GM20431 (cell line): ENCODE measurements around the gene GPC5.
"Not testable (repeated sequence)": the region's sequence is repeated elsewhere in the genome, so short reads cannot be mapped to it uniquely, and the experiment has no call there.

Experiments
- in situ Hi-C: fragments of 300-500 bp; cut with MseI, MboI; formaldehyde crosslinking; loops from one replicate; pipeline ENCODE4 v1.15.0; 2020; ENCODE audit warnings: low sequenced_read_pairs; ENCODE audit not compliant: unreplicated experiment

GPC5 gene

DNA sequence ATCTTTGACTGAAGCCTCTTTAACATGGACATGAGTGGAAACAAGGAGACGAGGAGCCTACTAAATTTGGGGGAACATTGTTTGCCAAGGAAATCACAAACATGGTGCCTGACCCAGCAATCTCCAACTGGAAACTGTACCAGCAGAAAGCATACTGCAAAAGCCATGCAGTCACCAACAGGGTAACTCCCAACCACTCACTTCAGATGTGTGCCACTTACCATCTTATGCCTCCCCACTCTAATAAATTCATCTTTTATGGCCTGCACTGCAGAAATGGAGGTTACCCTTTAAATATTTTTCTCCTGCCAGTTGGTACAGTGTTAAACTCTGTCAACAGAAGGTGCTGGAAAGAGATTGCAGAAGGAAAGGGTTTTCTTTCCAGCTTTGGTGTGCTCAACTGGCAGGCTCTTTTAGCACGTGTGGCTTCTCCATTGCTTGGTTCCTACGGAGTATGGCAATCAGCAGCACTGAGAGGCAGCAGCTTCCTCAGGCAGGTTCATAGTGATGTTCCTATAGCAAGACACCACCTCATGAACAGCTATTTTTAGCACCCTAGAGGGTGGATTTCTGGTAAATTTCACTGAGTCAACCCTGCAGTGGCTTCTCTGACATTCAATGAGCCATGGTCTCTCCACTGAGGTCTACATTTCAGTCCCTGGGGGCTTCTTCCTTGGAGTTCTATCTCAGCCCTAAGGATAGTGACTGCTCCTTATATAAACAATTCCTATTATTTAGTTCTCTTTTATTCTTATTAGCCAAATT, 29.6 kb upstream of the GPC5 start:
- in situ Hi-C loops = no loop called here

DNA sequence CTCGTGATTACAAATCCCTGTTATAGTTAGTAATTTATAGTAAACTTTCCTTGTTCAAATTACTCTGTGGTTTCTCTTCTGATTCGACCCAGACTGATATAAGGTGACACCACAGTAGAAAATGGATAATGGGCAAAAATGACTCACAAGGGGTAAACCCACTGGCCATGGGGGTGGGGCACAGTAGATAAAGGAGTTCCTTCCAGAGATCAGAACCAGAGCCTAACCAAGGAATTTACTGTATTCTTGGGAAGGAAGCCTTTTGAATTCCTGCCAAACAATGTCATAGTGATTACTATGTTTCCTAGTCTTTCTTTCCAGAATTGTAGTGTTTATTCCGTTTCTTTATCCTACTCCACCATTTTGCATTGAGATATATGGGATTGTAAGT, 29.0 kb upstream of the GPC5 start:
- in situ Hi-C loops = no loop called here

DNA sequence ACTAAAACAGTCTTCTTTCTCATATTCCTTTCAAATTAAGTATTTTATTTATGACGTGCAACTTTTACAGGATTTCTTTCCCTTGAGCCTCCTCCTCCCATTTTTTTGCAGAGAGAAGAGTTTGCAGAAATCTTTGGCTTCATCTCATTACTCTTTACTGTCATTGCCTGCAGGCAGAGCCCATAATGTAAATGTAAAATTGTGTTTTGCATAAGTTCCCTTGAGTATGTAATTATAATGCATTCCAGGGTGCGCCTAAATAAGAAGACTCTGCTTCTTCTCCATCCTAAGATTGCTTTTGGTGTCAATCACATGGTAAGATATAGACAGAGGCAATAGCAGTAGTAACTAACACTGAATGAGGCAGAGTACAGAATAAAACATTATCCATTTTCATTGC, 27.9 kb upstream of the GPC5 start:
- in situ Hi-C loops = no loop called here

DNA sequence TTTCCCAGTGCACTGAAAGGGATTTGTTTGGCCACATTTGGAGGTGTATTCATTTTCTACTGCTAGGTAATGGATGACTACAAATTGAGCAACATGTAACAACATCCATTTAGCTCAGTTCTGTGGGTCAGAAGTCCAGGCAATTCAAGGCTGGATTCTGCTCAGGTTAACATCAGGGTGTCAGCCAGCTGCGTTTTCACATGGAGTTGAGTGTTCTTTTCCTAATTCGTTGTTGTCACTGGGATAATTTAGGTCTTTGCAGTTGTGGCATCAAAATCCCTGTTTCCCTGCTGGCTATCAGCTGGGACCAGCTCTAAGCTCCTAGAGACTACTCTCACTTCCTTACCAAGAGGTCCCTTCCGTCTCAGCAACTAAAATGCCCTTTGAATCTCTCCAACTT, 25.5 kb upstream of the GPC5 start:
- in situ Hi-C loops = no loop called here

DNA sequence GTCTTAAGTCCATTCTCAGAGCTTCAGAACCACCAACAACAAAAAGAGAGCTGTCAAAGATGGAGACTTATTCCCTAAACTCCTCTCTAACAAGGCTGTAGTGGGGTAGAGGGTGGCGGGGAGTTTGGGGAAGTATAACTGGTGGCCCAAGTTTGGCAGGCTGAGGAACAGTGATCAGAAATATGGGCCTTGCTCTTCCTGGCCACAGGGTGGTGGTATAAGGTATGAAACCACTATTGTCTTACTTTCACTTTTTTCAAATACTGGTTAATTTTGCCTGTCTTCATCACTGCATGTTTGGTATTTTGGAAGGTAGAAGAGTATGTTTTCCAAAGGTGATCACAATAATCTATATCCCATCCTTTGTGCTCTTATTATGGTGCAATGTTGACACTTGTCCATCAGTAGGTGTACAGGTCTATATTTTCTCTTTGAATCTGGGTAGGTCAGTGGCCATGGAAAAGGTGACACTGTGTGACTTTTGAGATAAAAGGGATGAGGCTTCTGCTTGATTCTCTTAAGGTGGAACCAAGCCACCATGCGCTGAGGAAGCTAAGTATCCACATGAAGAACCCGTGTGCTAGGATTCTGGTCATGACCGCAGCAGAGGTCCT, 23.2 kb upstream of the GPC5 start:
- in situ Hi-C loops = no loop called here

DNA sequence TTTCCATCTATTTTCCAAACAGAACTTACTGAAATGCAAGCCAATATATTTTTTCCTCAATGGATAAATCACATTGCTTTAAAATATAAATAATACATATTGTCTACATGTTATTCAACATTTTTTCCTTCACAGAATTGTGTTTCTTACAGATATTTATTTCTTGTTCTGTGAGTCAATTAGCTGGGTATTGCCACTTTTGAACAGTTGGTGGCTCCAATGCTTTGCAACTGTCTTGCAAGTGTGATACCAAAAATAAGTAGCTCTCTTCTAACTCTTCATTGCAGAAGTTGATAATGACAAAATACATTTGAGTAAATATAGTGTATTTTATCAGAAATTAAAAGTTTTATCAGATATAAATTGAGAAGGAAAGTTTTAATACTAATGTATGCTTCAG, 17.1 kb upstream of the GPC5 start:
- in situ Hi-C loops = no loop called here

DNA sequence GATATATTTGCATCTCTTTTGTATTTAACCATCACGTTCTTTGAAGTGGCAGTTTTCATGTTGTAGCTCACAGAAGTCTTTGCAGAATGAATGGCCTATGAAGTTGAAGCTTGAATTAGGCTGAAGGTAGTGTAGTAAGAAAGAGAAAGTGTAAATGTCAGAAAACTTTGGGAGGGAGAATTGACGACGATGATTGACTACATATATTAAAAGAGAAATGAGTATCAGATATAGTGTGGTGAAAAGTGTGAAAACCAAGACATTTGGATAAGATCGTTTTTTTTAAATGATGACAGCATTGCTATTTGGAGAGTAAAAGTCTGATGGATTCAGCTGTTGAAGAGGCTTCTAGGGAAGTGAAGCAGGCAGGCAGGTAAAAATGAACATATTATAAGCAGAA, 14.6 kb upstream of the GPC5 start:
- in situ Hi-C loops = no loop called here

DNA sequence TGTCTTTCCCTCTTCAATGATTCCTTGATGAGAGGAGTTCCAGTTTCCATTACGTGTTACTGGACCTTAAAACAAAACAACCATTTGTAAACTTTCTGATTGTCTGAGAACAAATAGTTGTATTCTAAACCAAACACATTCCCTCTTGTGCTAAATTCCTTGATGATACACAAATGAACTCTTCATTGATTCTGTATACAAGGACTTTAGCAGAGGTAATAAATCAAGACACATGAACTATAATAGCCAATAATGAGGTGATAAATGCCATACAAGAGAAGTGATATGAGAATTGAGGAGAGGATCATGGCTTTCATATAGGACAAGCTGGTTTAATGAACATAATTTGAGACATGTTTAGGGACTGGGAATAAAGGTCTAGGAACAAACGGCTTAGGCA, 13.5 kb upstream of the GPC5 start:
- in situ Hi-C loops = no loop called here

DNA sequence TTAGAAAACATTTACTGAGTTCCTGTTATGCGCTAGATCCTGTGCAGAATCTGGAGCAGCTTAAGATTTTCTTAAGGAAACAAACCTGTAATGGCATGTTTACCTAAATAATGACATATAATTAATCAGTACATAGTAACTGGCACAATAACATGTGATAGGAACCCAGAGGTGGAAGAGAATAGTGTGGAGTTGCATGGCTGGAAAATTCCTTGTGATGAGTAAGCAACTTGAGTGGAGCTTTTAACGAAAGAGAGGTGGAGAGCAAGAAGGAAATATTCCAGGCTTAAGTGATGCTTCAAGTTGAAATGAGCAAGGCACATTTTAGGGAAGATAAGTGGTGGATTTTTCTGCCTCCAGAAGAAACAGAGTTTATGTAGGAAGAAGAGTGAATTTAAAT, 9.2 kb upstream of the GPC5 start:
- in situ Hi-C loops = no loop called here

DNA sequence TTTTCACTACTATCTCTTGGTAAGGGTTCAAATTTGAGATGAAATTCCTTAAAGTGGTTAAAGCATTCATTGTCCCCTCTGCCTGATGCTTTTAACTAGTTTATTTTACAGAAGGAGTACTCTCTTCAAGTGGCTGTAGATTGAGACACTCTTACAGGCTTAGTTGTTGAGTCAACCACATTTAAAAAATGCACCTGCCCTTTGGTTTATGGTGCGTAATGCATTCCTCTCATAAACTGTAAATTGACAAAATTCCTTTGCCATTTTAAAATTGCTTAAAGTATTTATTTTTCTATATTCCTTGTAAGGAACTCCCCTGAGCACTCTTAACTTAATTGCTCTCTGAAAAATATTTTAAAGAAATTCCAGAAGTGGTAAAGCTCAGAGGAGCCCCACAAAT, 826 bp upstream of the GPC5 start:
- in situ Hi-C loops = no loop called here

DNA sequence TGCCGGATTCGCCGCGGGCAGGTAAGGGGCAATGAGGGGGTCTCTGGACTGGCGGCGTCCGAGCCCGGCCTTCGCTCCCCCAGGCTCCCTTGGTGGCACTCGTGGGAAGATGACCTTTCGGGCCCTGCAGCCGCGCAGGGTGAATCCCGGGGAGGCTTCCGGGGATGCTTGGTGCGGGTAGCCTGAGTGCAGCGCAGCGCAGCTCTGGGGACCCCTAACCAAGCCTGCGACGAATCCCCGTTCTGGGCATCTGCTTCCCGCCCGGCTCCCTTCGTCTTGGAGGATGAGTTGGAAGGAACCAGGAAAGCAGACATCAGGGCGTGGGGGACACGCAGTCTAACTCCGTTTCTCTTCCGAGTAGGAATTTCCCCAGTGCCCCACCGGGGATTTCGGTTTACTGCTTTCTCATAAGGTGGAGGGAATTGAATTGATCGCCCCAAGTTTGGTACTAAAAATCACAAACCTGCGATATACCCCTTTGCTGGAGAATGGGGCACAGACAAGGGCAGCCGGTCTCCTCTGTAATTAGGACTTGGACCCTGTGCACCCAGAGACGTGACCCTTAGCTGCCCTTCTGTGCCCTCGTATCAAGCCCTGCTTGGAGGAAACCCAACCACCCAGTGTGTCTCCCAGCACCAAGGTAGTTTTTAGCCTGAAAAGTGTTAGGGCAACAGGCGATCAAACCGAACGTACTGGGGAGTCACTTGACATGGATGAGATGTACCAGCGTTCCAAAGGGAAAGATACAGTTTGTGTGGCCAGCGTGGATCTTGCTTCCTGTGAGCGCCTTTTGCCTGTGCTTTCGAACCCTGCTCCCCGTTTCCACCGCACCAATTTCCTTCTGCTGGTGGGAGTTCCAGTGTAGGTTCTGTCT, 1.0 kb downstream of the GPC5 start:
- in situ Hi-C loops = no loop called here

DNA sequence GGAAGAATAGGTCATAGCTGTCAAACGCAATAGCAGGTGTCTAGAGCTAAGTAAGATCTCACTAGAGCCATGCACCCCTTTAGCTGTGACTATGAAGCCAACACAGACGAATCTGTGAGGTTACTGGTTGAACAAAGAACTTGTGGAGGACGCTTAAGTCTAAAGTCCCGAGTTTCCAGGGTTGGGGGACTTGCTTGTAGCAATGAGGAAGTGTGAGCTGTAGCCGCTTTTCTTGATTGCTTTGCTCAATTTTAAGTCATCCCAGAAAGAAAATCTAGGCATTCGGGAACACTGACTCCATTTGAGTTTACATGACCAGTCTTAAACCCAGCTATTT, 1.6 kb downstream of the GPC5 start:
- in situ Hi-C loops = no loop called here

DNA sequence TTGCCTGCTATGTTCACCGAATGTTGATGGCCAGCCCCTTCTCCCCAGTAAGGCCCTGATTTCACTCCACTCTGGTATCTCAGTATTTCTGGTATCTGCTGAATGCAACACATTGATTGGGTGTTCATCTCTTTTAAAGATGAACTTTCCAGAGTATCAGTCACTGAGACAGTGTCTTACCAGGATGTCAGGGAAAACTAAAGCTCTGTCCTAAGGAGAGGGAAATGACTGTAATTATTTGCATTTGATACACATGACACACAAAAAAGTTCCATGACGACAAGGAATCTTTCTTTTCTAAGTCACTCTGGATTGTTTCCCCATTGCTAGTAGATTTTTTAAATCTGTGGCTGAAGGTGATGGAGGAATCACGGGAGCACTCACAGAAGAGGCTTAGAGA, 2.2 kb downstream of the GPC5 start:
- in situ Hi-C loops = no loop called here

DNA sequence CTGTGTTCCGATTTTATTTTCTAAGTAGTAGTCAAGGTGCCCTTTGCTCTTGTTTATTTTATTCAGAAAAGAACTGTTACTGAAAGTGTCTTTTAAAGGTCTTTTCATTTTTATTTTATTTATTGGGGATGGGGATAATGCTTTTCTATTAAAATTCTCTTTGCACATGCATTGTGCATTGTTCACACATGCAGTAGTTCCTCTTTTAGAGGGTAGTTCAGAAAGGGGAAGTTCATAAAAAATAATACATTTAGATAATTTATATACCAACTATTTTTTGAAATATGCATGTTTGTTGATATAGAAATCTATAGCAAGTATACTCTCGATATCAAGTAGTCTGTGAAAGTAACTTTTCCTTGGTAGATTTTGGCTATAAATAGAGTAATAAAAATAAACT, 3.5 kb downstream of the GPC5 start:
- in situ Hi-C loops = no loop called here

DNA sequence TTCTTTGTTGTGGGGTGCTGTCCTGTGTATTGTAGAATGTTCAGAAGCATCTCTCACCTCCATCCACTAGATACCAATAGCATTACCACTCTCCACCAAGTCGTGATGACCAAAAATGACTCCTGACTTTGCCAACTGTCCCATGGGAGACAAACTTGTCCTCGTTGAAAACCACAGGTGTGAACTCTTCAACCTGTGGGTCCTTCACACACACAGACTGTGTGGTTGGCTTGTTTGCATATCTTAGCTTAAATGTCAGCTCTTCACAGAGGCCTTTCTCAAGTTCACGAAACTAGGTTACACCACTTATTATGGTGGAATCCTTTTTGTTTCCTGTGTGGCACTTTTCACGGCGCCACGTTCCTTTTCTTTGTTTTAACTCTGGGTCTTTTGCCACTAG, 6.8 kb downstream of the GPC5 start:
- in situ Hi-C loops = no loop called here

DNA sequence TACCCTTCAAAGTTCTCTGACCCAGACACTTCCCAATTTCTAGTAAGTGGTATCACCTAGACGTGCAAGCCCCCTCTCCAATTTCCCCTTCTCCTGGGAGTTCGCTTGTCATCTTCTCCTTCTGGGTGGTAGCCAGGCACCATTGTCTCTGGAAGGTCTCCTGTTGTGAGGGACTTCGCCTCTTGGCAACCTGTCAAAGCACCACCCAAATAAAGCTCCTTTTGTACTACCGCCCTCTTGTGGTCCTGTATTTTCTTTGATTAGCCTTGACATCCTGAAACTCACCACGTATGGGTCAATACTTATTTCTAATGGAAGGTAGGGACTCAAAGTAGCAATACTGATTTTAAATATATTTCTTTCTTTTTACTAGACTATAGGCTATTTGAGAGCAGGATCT, 8.2 kb downstream of the GPC5 start:
- in situ Hi-C loops = no loop called here

DNA sequence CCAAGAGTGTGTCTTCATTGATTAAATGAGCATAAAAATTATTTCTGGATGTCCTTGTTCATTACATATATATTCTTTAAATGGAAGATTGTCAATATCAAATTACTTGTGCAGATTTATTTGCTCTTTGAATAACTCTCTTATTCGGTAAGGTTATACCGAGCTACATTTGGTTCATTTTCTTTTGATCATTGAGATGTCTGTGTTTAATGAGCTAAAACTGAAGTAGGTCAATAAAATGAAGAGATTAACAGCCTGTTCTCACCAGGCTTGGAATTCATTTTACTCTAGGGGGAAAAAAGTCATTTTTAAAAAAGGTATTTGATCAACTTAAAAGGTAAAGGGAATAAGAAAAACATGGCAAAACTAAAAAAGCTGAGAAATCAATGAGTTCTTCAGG, 10.6 kb downstream of the GPC5 start:
- in situ Hi-C loops = no loop called here

DNA sequence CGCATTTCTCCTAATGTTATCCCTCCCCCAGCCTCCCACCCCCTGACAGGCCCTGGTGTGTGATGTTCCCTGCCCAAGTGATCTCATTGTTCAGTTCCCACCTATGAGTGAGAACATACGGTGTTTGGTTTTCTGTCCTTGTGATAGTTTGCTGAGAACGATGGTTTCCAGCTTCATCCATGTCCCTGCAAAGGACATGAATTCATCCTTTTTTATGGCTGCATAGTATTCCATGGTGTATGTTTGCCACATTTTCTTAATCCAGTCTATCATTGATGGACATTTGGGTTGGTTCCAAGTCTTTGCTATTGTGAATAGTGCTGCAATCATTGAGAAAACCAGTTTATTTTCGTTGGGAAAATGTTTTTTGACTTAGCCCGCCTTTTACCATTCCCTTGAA, 18.2 kb downstream of the GPC5 start:
- in situ Hi-C loops = not testable (repeated sequence)

DNA sequence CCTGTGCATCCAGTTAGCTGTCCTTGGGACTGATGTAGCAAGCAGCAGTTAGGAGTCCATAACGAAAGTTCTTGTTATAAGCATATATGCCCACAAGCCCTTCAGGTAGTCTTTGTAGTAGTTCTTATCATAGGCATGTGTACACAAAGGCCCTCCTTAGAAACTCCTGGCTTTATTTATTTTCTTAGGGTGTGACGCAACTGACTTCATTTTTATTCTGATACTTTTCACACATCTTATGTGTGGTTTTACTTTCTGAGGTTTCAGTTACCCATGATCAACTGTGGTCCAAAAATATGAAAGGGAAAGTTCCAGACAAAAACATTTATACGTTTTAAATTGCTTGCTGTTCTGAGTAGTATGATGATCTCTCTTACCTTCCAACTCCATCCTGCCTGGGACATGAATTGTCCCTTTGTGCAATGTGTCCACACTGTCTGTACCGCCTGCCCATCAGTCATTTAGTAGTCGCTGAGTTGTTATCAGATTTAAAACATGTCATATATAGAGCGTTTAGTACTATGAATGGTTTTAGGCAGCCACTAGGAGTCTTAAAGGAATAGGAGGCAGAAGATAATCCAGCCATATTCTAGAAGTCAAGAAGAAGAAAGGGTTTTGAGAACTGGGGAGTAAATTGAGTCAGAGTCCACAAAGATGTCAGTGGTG, 19.4 kb downstream of the GPC5 start:
- in situ Hi-C loops = no loop called here

DNA sequence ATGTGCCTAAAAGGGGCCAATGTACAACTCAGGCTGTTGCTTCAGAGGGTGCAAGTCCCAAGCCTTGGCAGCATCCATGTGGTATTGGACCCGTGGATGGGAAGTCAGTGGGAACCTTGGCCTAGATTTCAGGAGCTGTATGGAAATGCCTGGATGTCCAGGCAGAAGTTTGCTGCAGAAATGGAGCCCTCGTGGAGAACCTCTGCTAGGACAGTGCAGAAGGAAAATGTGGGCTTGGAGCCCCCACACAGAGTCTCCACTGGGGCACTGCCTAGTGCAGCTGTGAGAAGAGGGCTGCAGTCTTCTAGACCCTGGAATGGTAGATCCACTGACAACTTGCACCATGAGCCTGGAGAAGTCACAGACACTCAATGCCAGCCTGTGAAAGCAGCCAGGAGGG, 28.5 kb downstream of the GPC5 start:
- in situ Hi-C loops = no loop called here

DNA sequence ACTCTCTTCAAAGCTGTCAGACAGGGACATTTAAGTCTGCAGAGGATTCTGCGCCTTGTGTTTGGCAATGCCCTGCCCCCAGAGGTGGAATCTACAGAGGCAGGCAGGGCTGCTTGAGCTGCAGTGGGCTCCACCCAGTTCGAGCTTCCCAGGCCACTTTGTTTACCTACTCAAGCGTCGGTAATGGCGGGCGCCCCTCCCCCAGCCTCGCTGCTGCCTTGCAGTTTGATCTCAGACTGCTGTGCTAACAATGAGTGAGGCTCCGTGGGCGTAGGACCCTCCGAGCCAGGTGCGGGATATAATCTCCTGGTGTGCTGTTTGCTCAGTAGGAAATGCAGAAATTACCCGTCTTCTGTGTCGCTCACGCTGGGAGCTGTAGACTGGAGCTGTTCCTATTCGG, 40.3 kb downstream of the GPC5 start:
- in situ Hi-C loops = not testable (repeated sequence)
